SK-N-MC (cell line): ENCODE results near the gene OOSP3.
"Not testable (repeated sequence)": the region's sequence is repeated elsewhere in the genome, so short reads cannot be mapped to it uniquely, and the experiment has no call there.

Experiments
- DNase-seq: peaks from one replicate; pipeline ENCODE4 v3.0.0-alpha.2; 2011; ENCODE audit warnings: low read depth, low spot score
- H3K27ac ChIP-seq: fragments of 200-600 bp; sonication (generic); 2 replicates; pipeline ENCODE4 v1.5.1; 2016; ENCODE audit warnings: mixed run types
- H3K36me3 ChIP-seq: fragments of 200-600 bp; sonication (generic); 2 replicates; pipeline ENCODE4 v1.6.1; 2017; ENCODE audit warnings: antibody characterized with exemption, low read length, mixed read lengths; ENCODE audit not compliant: insufficient read depth
- H3K4me3 ChIP-seq: fragments of 200-600 bp; sonication (generic); 2 replicates; pipeline ENCODE4 v1.5.1; 2016
- H3K9ac ChIP-seq: fragments of 200-600 bp; sonication (generic); 2 replicates; pipeline ENCODE4 v1.8.0; 2017; ENCODE audit warnings: mixed run types, mixed read lengths; ENCODE audit not compliant: insufficient read length
- H3K9me3 ChIP-seq: fragments of 200-600 bp; sonication (generic); 2 replicates; pipeline ENCODE4 v1.6.1; 2017; ENCODE audit warnings: low read depth, mild to moderate bottlenecking, antibody characterized with exemption, low read length, moderate library complexity, mixed read lengths
- EZH2 ChIP-seq: fragments of 200-600 bp; sonication (generic); IDR thresholded peaks from one replicate; pipeline ENCODE4 v1.6.1; 2017; ENCODE audit warnings: antibody characterized with exemption
- FOXP2 ChIP-seq: optimal IDR thresholded peaks from 2 replicates; pipeline ENCODE3; 2011; ENCODE audit warnings: mild to moderate bottlenecking, moderate library complexity; ENCODE audit not compliant: insufficient read depth; ENCODE audit errors: extremely low read length, control extremely low read depth
- POLR2AphosphoS5 ChIP-seq: IDR thresholded peaks from 2 replicates; pipeline ENCODE4 v1.6.1; 2012; ENCODE audit warnings: mild to moderate bottlenecking, low read depth, low read length, borderline replicate concordance

The OOSP3 gene, protein sequence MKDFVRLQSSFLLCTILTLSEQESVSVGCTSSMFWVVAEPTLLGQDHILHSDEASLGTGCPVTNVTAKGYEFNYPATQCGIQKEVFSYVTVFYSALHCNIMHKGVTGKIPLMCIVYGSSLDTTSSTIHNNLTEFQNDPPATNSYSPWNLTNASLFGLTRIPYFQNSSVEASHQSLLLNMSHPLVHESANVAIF

DNA sequence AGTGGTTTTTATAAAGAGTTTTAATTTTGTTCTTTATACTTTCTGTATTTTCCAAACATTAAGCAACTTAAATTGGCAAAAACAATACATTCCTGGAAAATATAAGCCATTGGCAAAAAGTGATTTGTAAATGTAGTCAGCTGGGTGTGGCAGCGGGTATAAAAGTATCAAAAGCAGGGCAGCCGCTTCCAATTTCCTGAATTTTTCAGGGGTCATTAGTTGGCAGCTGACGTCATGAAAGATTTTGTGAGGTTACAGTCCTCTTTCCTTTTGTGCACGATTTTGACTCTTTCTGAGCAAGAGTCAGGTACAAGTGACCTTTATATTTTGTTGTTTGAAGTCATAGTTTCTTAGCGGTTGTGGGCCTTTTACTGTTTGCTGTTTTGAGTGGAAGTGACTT is at the start of gene OOSP3:
Gene OOSP3, plus strand, starts transcription at position 208 of the 400 bp plus-strand sequence. Its CDS starts 27 bp downstream, at position 235.
- Histone ChIP-seq H3K9ac (no peak within 1 kb of the TSS), H3K27ac (no peak within 1 kb of the TSS), H3K9me3 (no peaks in the 10 kb centered on the region), H3K4me3 (no peak within 1 kb of the TSS), H3K36me3 (no peaks in the 10 kb centered on the region)
- no peak for TF ChIP-seq POLR2AphosphoS5
- TF ChIP-seq FOXP2: no peak
- TF ChIP-seq EZH2: no peak
- DNase-seq: no peak

DNA sequence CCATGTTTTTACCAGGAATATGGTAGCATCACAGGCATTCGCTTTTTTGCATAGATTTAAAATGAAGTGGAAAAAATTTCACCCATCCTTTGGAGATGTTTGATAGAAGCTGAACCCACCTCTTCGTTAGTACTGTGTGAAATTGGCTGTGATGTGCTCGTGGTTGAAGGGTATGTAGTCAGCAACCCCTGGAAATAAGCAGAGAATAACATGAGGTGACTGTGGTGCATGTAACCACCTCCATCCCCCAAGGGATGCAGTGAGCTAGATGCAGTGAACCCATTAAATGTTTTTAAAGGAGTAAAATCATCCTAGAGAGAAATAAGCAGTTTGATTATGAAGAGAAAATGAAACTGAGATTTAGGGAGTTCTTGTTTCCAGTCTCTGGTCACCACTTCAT is 49.2 kb upstream of the OOSP3 start:
- H3K9me3 ChIP-seq: no peaks in the 10 kb centered on the region
- no peaks in the 10 kb centered on the region for H3K36me3 ChIP-seq
- H3K4me3 ChIP-seq: no peak overlapping the region
- no peak for TF ChIP-seq FOXP2
- TF ChIP-seq POLR2AphosphoS5: no peak
- no peak for TF ChIP-seq EZH2
- no peak overlapping the region for H3K27ac ChIP-seq
- no peak for DNase-seq
- no peak overlapping the region for H3K9ac ChIP-seq

DNA sequence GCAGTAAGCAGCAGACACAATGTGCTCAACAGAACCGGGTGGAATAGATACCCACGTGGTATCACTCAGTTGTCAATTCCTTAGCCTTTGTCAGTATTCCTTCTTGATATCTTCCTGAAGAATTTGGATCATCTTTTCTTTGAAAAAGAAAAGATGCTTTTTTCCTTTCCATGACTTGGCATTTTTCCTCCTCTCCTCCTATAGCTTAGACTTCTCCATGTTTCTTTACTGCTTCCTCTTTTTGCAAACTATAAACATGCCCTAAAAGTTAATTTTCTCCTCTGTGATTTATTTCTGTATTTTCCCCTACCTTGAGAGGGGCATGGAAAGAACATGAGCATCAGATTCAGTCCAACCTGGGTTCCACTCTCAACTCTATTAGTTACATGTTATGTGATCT is 45.0 kb upstream of the OOSP3 start:
- Histone ChIP-seq H3K36me3 (no peaks in the 10 kb centered on the region), H3K27ac (no peak overlapping the region), H3K9ac (no peak overlapping the region), H3K4me3 (no peak overlapping the region), H3K9me3 (no peaks in the 10 kb centered on the region)
- DNase-seq: no peak
- no peak for TF ChIP-seq EZH2
- no peak for TF ChIP-seq POLR2AphosphoS5
- no peak for TF ChIP-seq FOXP2

DNA sequence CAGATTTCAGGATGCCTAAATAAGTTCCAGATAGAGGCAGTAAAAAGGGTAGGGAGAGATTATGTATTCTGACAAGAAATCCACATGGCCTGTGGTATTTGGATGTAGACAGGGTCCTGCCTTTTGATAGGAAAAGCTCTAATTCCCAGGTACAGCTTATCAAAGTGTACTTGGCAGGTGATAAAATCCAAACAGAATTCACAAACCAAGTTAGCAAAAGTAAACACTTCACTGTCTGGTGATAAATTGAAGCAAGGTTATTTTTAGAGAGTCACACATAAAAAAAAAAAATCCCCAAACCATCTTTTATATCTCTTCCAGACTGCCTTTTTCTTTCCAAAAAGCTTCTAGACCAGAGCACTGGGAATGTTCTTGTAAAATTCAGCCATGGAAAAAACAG is 39.0 kb upstream of the OOSP3 start:
- H3K9me3 ChIP-seq: no peaks in the 10 kb centered on the region
- H3K36me3 ChIP-seq: no peaks in the 10 kb centered on the region
- H3K9ac ChIP-seq: no peak overlapping the region
- H3K4me3 ChIP-seq: no peak overlapping the region
- TF ChIP-seq POLR2AphosphoS5: no peak
- TF ChIP-seq EZH2: no peak
- TF ChIP-seq FOXP2: no peak
- no peak for DNase-seq
- H3K27ac ChIP-seq: no peak overlapping the region

DNA sequence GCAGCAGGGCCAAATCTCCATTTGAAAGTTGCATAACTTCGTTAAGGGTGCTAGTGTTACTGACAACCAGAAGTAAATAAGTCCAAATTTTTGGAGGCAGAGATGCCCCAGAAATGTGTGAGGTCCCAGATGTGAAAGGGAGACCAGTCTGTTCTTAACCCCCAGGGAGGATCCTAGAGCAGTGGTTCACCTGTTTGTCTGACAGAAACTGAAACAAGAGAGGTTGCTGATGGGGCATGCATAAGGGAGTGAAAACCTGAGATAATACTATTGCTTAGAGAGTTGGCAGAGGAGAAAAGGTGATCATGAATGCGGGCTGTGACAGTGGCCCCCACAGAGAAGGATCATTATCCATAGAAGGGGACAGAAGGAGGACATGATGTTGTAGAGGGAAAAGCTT is 37.1 kb upstream of the OOSP3 start:
- DNase-seq: no peak
- Histone ChIP-seq H3K36me3 (no peaks in the 10 kb centered on the region), H3K9me3 (no peaks in the 10 kb centered on the region), H3K4me3 (no peak overlapping the region), H3K9ac (no peak overlapping the region), H3K27ac (no peak overlapping the region)
- no peak for TF ChIP-seq EZH2
- no peak for TF ChIP-seq FOXP2
- TF ChIP-seq POLR2AphosphoS5: no peak

DNA sequence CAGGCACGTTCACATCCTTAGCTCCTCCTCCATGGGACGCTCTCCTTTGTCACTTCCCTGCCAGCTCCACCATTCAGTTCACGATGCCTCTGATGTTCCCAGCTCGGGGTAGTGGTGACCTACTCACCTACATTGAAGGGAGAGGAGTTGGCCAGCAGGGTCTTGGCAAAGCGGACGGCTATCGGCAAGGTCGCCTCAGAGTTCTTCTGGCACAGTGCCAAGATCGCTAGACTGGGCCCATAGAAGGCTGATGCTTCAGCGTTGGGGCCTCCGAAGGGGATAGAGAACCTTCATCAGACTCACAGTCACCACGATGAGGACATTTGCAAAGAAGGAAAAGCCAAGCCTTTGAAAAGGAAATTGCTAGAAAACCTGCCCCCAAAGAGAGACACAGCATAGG is 36.3 kb upstream of the OOSP3 start:
- H3K27ac ChIP-seq: no peak overlapping the region
- no peak for TF ChIP-seq POLR2AphosphoS5
- no peak for TF ChIP-seq EZH2
- no peak for TF ChIP-seq FOXP2
- no peak overlapping the region for H3K9ac ChIP-seq
- DNase-seq: no peak
- H3K4me3 ChIP-seq: no peak overlapping the region
- H3K9me3 ChIP-seq: no peaks in the 10 kb centered on the region
- H3K36me3 ChIP-seq: no peaks in the 10 kb centered on the region

DNA sequence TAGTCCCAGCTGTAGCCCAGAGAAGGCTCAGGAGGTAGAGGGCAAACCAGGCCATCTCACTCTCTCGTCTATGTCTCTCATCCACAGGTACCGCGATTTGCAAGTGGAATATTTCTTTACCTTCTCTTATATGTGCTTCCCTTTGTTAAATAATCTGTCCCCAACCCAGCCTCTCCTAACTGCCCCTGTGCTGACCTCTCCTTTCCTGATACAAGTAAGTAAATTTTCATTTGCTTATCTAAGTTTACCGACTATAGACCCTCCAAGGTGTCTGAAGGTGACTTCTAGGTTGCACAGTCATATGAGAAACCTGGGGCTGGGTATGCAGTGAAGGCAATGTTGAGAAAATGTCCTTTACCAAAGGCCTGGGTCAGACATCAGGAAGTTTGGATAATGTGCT is 33.2 kb upstream of the OOSP3 start, which contains the start of gene CBLIF:
Gene CBLIF, minus strand, starts transcription at position 101 of the 400 bp plus-strand sequence. Its CDS starts 46 bp downstream, at position 55.
- no peak within 1 kb of the TSS for H3K9ac ChIP-seq
- no peaks in the 10 kb centered on the region for H3K36me3 ChIP-seq
- no peak within 1 kb of the TSS for H3K27ac ChIP-seq
- H3K4me3 ChIP-seq: no peak within 1 kb of the TSS
- no peaks in the 10 kb centered on the region for H3K9me3 ChIP-seq
- DNase-seq: no peak
- no peak for TF ChIP-seq EZH2
- no peak for TF ChIP-seq POLR2AphosphoS5
- TF ChIP-seq FOXP2: no peak

DNA sequence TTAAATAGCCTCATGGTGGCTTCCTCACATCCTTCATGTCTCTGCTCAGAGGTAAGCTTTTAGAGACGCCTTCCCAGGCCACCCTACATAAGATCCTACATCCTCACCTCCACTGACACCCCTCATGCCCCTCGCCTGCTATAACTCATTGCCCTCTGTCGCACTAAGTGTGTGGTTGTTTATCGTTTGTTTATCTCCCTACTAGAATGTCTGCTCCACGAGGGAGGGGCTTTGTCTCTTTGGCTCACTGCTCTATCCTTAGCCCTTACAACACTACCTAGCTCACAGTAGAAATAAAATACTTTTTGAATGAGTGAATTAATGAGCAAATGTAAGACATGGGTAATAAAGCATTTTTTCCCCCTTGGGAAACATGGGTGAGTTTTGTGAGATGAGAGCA is 32.0 kb upstream of the OOSP3 start:
- H3K9me3 ChIP-seq: no peaks in the 10 kb centered on the region
- no peak overlapping the region for H3K9ac ChIP-seq
- TF ChIP-seq EZH2 (no peak), POLR2AphosphoS5 (no peak), FOXP2 (no peak)
- H3K36me3 ChIP-seq: no peaks in the 10 kb centered on the region
- no peak for DNase-seq
- H3K4me3 ChIP-seq: no peak overlapping the region
- H3K27ac ChIP-seq: no peak overlapping the region

DNA sequence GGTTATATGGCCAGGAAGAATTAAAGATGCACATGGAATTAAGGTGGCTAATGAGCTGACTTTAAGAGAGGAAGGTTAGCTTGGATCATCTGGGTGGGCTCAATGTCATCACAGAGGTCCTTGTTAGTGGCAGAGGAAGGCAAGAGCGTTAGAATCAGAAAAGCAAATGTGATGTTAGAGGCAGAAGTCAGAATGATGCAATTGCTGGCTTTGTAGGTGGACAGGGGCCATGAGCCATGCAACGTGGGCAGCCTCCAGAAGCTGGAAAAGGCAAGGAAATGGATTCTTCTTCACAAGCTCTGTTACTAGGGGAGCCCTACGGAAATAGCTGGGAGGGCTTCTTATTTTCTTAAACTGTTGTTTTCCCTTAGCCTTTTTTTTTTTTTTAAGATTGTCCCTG is 31.0 kb upstream of the OOSP3 start:
- DNase-seq: no peak
- Histone ChIP-seq H3K9me3 (no peaks in the 10 kb centered on the region), H3K4me3 (no peak overlapping the region), H3K9ac (no peak overlapping the region), H3K27ac (no peak overlapping the region), H3K36me3 (no peaks in the 10 kb centered on the region)
- TF ChIP-seq POLR2AphosphoS5 (no peak), EZH2 (no peak), FOXP2 (no peak)

DNA sequence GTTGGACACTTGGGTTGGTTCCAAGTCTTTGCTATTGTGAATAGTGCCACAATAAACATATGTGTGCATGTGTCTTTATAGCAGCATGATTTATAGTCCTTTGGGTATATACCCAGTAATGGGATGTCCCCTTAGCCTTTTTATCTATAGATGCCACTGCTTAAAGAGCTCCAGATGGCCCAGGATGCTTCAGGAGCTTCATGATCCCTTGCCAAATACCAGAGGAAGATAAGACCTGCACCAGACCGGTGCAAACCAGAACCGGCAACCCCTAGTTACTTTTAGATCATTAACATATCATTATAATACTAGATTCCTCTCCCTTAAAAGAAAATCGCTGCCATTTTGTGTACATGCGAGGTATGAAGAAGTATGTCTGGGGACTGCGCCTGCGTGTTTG is 30.1 kb upstream of the OOSP3 start:
- H3K9ac ChIP-seq, DNase-seq, H3K4me3 ChIP-seq: not testable (repeated sequence)

More for the DNA sequence above, 30.1 kb upstream of the OOSP3 start:
- H3K36me3 ChIP-seq, H3K9me3 ChIP-seq, H3K27ac ChIP-seq: not testable (repeated sequence)
